IPS-15b (cell line): ENCODE measurements around the gene RBFOX1.

Source experiments
- H3K27me3 ChIP-seq: one replicate; pipeline ENCODE4 v1.6.1; 2013; ENCODE audit warnings: low read length; ENCODE audit not compliant: control insufficient read depth, insufficient read depth
- H3K36me3 ChIP-seq: one replicate; pipeline ENCODE4 v1.6.1; 2013; ENCODE audit warnings: low read length; ENCODE audit not compliant: control insufficient read depth, insufficient read depth
- H3K4me1 ChIP-seq: one replicate; pipeline ENCODE4 v1.6.1; 2013; ENCODE audit warnings: mild to moderate bottlenecking, low read length; ENCODE audit not compliant: control insufficient read depth, insufficient read depth
- H3K4me3 ChIP-seq: one replicate; pipeline ENCODE4 v1.5.1; 2013; ENCODE audit warnings: low read depth, low read length
- H3K9ac ChIP-seq: one replicate; pipeline ENCODE4 v1.6.1; 2013; ENCODE audit warnings: low read depth, mild to moderate bottlenecking, low read length
- H3K9me3 ChIP-seq: one replicate; pipeline ENCODE4 v1.6.1; 2013; ENCODE audit warnings: mild to moderate bottlenecking, low read length; ENCODE audit not compliant: control insufficient read depth, insufficient read depth

The RBFOX1 gene

DNA sequence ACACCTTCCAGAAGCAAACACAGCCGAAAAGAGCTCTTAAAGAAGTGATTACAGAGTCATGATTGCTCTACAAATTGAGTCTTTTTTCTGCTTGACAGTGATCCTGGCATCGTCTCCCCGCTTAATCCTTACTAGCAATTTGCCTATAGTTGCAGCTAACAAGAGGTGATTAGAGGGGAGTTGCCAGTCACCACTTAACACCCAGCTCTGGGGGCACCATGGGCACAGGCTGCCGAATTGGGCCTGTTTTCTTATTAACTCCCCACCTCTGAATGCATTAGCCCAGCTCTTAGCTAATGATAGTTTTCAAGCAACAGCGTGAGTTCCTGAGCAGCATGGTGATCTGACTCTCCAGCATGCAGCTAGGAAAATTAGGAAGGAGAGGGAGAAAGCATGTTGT, 93.5 kb downstream of the RBFOX1 start:
- Histone ChIP-seq H3K4me3 (no peak overlapping the region), H3K4me1 (peaks cover 2% of the 10 kb centered on the region), H3K36me3 (no peaks in the 10 kb centered on the region), H3K27me3 (no peaks in the 10 kb centered on the region), H3K9me3 (no peaks in the 10 kb centered on the region), H3K9ac (no peak overlapping the region)

DNA sequence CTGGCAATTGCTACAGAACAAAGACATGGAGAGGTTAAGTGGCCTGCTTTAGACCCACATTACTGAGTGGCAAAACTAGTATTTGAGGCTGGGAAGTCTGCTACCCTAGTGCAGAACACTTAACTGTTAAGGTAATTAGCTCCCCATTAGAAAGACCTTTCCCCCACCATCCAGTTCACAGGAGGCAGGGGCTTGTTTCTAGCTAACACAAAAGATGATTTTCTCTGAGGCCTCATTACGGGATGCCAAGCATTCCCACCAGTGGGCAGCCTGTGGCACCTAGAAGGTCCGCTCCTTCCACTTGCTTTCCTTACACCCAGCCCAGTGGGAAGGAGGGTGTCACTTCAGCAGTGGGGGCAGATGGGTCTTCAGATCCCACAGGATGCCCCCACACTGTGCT, 99.1 kb downstream of the RBFOX1 start:
- no peaks in the 10 kb centered on the region for H3K36me3 ChIP-seq
- no peaks in the 10 kb centered on the region for H3K9me3 ChIP-seq
- no peaks in the 10 kb centered on the region for H3K4me1 ChIP-seq

DNA sequence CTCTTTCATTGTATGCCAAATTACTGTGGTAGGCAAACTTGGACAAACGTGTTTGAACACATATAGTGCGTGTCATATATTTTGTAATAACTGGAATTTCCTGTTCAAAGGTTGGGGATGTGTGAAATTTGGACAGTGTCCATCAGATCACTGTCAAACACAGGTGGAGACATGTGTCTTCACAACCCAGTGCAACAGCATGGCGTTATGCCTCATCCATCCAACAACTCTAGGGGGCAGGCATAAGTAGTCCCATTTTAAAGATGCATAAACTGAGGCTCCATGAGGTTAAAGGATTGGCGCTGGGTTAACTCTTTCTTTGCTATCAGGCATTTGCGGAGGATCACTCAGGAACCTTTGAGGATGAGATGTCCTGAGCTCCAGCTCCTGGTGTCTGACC, 103.7 kb downstream of the RBFOX1 start:
- no peak overlapping the region for H3K4me3 ChIP-seq
- H3K4me1 ChIP-seq = peaks cover 13% of the 10 kb centered on the region
- no peaks in the 10 kb centered on the region for H3K36me3 ChIP-seq
- H3K27me3 ChIP-seq = no peaks in the 10 kb centered on the region
- no peak overlapping the region for H3K9ac ChIP-seq
- H3K9me3 ChIP-seq = no peaks in the 10 kb centered on the region

More for the DNA sequence above, 99.1 kb downstream of the RBFOX1 start:
- Histone ChIP-seq H3K27me3 (no peaks in the 10 kb centered on the region), H3K9ac (no peak overlapping the region), H3K4me3 (no peak overlapping the region)

DNA sequence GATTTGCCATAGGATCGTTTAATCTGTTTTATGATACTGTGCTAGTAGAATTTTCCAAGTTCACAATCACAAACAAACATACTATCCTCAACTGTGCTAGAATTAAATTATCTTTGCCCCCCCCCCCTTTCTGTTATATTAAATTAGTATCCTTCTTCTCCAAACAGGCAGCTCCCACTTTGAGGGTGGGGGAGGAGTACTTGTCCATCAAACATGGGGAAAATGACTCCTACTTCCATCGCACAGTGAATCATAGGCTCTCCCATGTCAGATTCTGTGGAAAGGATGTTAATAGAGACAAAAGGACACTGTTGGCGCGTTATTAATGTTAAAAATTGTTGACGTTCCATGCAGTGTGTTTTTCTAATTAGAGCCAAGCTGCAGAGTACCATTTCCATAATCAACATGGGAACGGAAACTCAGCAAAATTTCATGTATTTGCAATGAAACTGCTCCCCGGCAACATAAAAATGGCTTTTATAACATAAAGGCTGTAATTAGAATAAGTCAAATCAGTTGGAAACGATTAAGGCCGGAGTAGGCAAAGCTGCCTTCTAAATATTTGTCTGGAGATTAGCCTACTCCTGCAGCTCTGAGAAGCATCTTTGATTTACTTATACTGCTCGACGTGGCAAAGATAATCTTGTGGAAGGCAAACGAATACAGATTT, 104.6 kb downstream of the RBFOX1 start:
- Histone ChIP-seq H3K4me3 (no peak overlapping the region), H3K9me3 (no peaks in the 10 kb centered on the region), H3K36me3 (no peaks in the 10 kb centered on the region), H3K4me1 (peaks cover 15% of the 10 kb centered on the region), H3K9ac (no peak overlapping the region), H3K27me3 (no peaks in the 10 kb centered on the region)

DNA sequence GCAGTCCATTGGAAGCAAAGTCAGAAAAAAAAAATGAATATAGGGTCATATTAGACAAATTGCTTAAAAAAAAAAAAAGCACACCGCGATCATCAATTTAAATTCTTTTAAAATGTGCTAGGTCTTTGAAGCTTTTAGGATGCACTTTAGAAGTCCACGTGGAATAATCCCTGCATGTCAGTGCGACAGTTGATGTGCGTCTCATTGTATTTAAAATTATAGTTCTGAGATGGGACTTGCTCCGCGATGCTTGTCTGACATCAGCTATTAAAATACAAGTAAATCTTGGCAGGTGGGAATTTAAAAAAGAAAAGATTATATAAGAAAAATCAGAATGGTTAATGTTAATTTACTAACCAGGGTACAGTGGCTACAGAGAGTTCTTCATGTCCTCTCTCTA, 105.2 kb downstream of the RBFOX1 start:
- no peak overlapping the region for H3K9ac ChIP-seq
- no peak overlapping the region for H3K4me3 ChIP-seq
- H3K36me3 ChIP-seq = no peaks in the 10 kb centered on the region
- no peaks in the 10 kb centered on the region for H3K9me3 ChIP-seq
- peaks cover 15% of the 10 kb centered on the region for H3K4me1 ChIP-seq
- no peaks in the 10 kb centered on the region for H3K27me3 ChIP-seq

DNA sequence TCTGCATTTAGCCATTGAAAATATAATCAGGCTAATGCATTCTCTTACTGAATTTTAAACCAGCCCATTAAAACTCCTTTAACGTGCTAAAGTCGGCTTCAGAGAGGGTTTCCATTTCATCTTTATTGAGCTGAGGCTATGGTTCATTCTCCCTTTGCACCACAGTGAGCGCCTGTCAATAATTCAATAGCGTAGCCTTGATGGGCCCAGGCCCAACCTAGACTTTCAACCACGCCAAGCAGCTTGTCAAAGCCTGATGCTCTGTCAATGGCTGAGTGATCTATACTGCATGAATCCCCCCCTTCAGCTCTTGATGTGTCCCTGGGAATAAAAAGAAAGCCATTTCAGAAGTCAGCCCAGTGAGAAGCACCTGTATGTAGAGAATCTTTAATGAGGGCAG, 106.0 kb downstream of the RBFOX1 start:
- peaks cover 15% of the 10 kb centered on the region for H3K4me1 ChIP-seq
- no peaks in the 10 kb centered on the region for H3K36me3 ChIP-seq
- no peak overlapping the region for H3K9ac ChIP-seq
- no peak overlapping the region for H3K4me3 ChIP-seq
- no peaks in the 10 kb centered on the region for H3K27me3 ChIP-seq
- no peaks in the 10 kb centered on the region for H3K9me3 ChIP-seq

DNA sequence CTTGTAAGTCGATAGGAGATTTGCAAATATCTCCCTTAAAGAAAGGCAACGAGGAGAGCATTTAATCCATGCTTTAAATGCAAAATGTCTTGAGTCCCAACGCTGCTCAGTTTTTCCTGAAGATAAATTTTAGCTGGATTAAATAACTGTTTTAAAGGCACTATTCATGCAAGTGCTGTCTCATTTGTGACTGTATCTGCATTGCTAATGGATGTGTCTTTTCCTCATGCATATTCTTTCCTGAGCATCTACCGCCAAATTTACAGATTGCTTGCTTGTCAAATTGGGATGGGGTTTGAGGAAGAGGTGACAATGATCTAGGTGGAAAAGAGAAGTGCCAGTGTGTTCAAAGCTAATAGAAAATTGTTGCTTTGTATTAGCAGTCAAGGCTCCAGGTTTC, 106.9 kb downstream of the RBFOX1 start:
- no peak overlapping the region for H3K4me3 ChIP-seq
- no peaks in the 10 kb centered on the region for H3K27me3 ChIP-seq
- peaks cover 15% of the 10 kb centered on the region for H3K4me1 ChIP-seq
- no peaks in the 10 kb centered on the region for H3K9me3 ChIP-seq
- no peak overlapping the region for H3K9ac ChIP-seq
- no peaks in the 10 kb centered on the region for H3K36me3 ChIP-seq

DNA sequence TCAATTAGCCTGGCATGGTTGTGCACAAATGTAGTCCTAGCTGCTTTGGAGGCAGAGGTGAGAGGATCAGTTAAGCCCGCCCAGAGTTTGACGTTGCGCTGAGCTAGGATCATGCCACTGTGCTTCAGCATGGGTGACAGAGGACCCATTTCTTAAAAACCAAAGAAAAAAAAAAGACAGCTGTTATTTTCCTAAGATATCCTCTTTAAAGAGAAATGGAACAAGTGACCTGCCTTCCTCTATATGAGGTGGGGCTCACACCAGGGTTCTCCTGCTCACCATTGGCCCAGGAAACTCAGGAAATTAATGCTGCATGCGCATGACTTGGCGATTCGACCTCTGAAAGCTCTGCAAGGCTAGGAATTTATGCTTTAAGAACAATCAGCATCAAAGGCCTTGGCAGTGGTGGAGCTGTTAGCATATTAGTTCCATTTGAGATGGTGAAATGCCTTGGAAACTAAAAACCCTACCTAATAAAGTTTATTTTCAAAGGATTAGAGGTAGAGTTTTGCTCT, 108.3 kb downstream of the RBFOX1 start:
- no peaks in the 10 kb centered on the region for H3K27me3 ChIP-seq
- no peak overlapping the region for H3K4me3 ChIP-seq
- H3K9me3 ChIP-seq = no peaks in the 10 kb centered on the region
- no peak overlapping the region for H3K9ac ChIP-seq
- H3K36me3 ChIP-seq = no peaks in the 10 kb centered on the region
- peaks cover 15% of the 10 kb centered on the region for H3K4me1 ChIP-seq

DNA sequence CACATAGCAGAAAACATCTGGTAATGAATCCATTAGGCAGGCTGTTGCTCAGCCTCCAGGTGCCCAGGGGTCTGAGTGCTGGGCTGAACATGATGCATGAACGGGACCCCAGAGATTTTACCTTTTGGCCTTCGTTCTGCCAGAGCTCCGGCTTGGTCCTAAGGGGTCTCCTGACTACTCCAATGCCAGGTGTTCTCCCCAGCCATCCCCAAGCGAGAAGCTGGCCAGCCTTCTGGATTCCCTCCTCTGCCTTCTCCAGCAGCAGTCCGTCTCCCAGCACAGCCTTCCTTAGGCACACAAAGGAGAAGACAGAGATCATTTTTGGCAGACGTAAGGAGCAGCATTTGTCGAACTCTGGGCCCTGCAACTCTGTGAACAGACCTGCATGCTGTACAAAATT, 109.4 kb downstream of the RBFOX1 start:
- Histone ChIP-seq H3K27me3 (no peaks in the 10 kb centered on the region), H3K36me3 (no peaks in the 10 kb centered on the region), H3K4me1 (peaks cover 15% of the 10 kb centered on the region), H3K9me3 (no peaks in the 10 kb centered on the region), H3K4me3 (no peak overlapping the region), H3K9ac (no peak overlapping the region)

DNA sequence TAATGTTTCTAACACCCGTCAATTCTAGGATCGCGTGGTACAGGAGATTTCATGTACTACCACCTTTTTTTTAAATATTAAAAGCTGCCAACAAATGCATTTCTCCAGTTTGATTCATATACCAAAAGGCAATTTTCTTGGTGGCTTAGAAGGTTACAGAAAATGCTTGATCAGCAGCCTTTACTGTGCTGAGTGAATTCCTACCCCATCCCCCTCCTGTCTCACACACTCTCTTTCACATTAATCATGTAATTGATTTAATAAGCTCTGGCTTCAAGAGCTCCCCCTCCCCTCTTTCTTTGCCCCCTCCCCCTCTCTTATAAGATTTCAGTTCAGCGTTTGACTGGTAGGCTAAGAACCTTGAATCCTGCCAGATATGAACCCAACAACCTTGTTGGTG, 110.5 kb downstream of the RBFOX1 start:
- no peak overlapping the region for H3K9ac ChIP-seq
- H3K4me3 ChIP-seq = no peak overlapping the region
- H3K9me3 ChIP-seq = no peaks in the 10 kb centered on the region
- peaks cover 13% of the 10 kb centered on the region for H3K4me1 ChIP-seq
- H3K36me3 ChIP-seq = no peaks in the 10 kb centered on the region
- H3K27me3 ChIP-seq = no peaks in the 10 kb centered on the region

DNA sequence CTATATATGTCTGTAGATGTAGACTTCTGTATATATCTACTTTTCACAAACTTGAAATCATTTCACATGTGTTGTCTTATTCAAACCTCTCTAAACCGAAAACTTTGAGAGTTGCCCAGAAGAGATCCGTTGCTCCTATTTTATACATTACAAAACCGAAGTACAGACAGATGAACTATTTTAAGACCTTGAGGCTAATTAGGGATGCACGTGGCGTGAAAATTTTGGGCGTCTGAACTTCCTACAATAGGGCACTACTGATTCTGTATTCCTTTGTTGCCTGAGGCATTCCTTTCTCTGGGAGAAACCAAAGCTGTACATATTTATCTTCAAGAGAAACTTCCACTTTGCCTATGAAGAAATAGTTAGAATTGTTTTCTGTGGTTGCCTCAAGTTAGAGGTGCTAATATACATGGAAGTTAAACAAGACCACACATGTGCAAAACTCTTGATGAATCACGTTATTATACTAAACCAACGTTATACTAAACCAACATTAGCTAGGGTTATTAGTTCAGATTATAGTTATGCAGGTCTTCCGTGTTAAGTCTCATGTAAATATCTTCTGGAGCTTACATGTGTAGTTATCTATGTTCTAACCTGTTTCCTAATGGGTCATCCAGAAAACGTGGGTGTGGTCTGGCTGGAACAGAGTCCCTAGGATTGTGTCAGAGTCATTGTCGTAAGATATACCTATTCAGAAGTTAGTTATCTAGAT, 111.2 kb downstream of the RBFOX1 start:
- Histone ChIP-seq H3K9me3 (no peaks in the 10 kb centered on the region), H3K36me3 (no peaks in the 10 kb centered on the region), H3K4me1 (peaks cover 11% of the 10 kb centered on the region), H3K4me3 (no peak overlapping the region), H3K27me3 (no peaks in the 10 kb centered on the region), H3K9ac (no peak overlapping the region)

DNA sequence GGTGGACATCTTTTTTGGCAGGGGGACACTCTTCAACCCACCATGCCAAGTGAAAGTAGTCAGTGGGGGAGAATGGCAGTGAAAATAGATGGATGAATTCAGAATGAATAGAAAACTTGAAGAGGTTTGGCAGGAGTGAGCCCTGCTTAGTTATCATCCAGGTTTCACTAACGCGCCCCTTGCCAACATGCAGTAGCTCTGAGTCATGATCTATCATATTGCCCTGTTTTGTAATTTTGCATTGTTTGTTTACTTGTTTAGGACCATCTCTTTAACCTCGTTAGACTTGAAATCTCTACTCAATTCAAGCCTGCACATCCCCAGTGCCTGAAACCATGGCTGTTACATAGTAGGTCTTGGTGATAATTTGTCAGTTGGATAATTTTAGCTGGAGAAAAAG, 116.7 kb downstream of the RBFOX1 start:
- no peaks in the 10 kb centered on the region for H3K9me3 ChIP-seq
- no peaks in the 10 kb centered on the region for H3K36me3 ChIP-seq
- no peaks in the 10 kb centered on the region for H3K27me3 ChIP-seq
- H3K4me3 ChIP-seq = no peak overlapping the region
- no peak overlapping the region for H3K9ac ChIP-seq
- H3K4me1 ChIP-seq = peaks cover 6% of the 10 kb centered on the region
